GM19351 (cell line): ENCODE data around the gene ESRRA.
A peak's percentile ranks its signal among the peaks of the same experiment; 100 is the strongest.

Experiments
- ATAC-seq: cut with Tn5 transposase; IDR thresholded peaks from one replicate; pipeline ENCODE4 v1.9.1; 2021; ENCODE audit warnings: mild to moderate bottlenecking, moderate library complexity; ENCODE audit not compliant: unreplicated experiment

Gene ESRRA

DNA sequence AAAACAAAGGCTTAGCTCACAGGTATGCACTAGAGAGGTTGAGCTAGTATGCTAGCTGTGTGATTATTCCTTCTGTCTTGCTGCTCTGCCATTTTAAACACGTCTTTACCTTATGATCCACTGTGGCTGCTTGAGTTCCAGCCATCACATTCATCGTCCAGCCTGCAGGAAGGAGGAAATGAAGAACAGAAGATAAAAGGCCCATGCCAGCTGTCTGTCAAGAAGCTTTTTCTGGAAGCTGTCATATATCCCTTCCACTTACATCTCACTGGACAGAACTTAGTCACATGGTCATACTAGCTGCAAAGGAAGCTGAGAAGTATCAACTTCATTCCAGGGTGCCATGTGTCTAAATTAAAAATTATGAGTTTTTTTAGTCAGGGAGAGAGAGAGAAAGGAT lies 22.1 kb downstream of the ESRRA start:
- no peak for ATAC-seq

- ATAC-seq = no peak
Observed at GRCh38 chr11:64327993-64328392, 22.7 kb downstream of the ESRRA start.

GRCh38 chr11:64330888-64331287 lies 25.6 kb downstream of the ESRRA start:
- no peak for ATAC-seq

GRCh38 chr11:64331569-64332371 lies 26.4 kb downstream of the ESRRA start:
- ATAC-seq = peak; percentile 50

DNA sequence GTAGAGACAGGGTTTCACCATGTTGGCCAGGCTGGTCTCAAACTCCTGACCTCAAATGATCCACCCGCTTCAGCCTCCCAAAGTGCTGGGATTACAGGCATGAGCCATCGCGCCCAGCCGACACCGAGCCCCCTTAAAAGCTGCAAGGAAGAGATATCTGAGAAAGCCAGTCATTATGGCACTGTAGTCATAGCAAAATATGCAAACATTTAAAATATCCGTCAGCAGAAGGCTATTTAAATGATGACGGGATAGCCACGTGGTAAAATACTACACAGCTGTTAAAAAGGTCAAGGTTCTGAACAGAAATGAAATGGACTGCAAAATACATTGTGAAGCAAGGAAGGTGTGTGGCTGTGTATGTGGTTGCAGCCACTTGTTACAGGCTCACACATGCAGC lies 28.2 kb downstream of the ESRRA start:
- ATAC-seq = no peak

- ATAC-seq = peak; percentile 80
Observed at GRCh38 chr11:64334764-64335735, 29.7 kb downstream of the ESRRA start.

GRCh38 chr11:64337538-64338249 lies 32.4 kb downstream of the ESRRA start:
- no peak for ATAC-seq

DNA sequence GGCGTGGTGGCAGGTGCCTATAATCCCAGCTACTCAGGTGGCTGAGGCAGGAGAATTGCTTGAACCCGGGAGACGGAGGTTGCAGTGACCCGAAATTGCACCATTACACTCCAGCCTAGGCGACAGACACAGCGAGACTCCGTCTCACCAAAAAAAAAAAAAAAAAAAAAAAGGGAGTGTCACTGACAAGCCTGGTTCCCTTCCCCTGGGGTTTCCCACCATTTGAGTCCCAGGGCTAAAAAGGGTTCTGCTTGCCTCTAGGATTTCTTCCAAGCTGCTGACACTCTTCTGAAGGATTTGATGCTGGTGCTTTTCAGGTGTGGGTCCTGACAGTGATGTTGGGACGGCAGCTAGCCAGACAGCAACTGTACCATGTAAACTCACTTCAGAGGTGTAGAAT lies 33.4 kb downstream of the ESRRA start:
- no peak for ATAC-seq

GRCh38 chr11:64339286-64339685 lies 34.0 kb downstream of the ESRRA start:
- ATAC-seq = no peak

DNA sequence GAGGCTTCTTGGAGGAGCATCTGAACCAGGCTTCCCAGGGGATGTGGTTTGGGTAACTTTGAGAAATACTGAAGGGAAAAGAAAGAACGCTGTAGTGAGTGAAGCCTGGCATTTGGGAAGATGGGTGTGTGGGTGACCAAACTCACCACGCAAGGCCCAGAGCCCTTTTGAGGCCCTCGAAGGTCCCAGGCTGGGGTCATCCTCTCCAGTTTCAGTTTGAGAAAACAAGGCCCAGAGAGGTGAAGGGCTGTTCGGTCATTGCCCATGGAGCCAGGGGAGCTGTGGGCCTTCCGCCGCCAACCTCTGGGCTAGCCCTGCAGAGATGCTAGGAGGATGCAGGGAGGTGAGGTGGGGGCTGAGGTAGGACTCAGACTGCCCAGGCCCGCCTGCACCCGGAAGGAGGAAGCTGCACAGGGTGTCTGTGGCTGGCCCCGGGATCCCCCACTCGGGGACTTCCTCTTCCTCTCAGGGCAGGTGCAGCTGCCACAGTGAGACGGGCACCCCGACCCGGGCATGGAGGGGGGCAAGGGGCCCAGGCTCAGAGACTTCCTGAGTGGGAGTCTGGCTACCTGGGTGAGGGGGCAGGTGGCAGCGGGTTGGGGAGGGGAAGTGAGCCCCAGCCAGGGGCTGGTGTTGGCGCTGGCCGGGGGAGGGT lies 34.6 kb downstream of the ESRRA start, which contains the start of gene CCDC88B:
TSS of gene CCDC88B (plus strand) at position 451 of the 655 bp plus-strand sequence. CDS start at position 514, 63 bp downstream.
- ATAC-seq = peak; percentile 55

DNA sequence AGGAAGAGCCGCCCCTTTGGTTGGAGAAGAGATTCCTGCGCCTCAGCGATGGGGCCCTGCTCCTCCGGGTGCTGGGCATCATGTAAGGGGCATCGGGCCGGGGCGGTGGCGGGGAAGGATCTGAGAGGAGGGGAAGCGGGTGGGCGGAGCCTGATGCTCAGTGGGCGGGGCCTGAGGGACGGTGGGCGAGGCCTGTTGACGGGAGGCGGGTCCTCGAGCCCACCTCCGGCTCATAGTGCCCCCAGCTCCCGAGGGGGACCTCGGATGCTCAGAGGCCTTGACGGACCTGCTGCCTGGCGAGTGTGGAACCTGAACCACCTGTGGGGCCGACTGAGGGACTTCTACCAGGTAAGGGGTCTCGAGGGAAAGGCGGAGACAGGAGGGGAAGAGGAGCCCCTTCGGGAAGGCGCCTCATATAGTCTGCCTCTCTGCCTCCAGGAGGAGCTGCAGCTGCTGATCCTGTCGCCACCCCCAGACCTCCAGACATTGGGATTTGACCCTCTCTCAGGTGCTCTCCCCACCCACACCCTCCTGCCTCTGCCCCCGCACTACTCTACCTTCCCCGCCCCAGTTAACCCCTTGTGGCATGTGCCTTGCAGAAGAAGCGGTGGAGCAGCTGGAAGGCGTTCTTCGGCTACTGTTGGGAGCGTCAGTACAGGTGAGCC lies 35.5 kb downstream of the ESRRA start:
- peak; percentile 34 for ATAC-seq

DNA sequence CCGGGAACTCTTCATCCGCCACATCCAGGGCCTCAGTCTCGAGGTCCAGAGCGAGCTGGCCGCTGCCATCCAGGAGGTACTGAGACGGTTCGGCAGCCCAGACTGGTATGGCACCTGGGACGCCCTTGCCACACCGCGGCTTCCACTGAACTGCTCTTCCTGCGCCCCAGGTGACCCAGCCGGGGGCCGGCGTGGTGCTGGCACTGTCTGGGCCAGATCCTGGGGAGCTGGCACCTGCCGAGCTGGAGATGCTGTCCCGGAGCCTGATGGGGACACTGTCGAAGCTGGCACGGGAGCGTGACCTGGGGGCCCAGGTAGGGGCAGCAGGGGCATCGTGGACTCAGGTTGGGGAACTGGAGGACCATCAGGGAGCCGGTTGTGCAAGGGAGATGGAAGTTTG lies 36.1 kb downstream of the ESRRA start:
- no peak for ATAC-seq

DNA sequence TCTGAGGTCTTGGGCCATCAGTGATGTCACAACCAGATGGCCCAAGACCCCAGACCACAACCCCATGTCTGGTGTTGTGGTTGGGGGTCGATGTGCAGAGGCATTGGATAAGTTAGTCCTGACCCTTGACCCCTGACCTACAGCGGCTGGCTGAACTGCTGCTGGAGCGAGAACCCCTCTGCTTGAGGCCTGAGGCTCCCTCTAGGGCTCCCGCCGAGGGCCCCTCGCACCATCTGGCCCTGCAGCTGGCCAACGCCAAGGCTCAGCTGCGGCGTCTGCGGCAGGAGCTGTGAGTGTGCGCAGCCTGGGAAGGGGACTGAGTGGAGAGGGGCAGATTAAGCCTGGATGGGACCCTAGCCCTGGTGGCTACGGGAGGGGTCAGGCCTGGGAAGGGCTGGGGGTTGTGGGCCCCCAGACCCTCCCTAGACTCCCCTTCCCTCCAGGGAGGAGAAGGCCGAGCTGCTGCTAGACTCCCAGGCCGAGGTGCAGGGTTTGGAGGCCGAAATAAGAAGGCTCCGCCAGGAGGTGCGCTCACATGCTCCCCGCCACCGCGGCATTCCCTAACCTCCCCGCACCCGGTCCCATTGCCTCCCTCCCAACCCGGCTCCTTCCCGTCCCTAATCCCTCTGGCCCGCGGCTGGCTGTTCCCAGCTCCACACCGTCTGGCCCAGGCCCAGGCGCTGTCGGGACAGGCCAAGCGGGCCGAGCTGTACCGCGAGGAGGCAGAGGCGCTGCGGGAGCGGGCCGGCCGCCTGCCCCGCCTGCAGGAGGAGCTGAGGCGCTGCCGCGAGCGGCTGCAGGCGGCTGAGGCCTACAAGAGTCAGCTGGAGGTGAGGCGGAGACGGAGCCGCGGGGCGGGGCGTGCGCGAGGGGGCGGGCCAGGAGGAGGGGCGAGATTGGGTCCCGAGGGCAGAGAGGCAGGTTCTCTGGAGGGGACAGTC lies 36.8 kb downstream of the ESRRA start:
- peak; percentile 61 for ATAC-seq

- no peak for ATAC-seq
Observed at GRCh38 chr11:64342869-64343745, 37.8 kb downstream of the ESRRA start.

GRCh38 chr11:64343767-64344559 lies 38.6 kb downstream of the ESRRA start:
- ATAC-seq = no peak

GRCh38 chr11:64344787-64345186 lies 39.5 kb downstream of the ESRRA start:
- no peak for ATAC-seq
